HEK293 (cell line): Measurements from ENCODE around the gene OR10Z1.

Experiments
- CTCF ChIA-PET: fragments of 350-600 bp; formaldehyde crosslinking; extraction: SDS; loops from one replicate; lab custom pipeline; 2021; ENCODE audit warnings: antibody characterized with exemption; lab: Yijun Ruan, JAX
- POLR2A ChIA-PET: fragments of 300-600 bp; formaldehyde crosslinking; extraction: SDS; loops from one replicate; lab custom pipeline; 2020; ENCODE audit warnings: antibody characterized with exemption, inconsistent platforms; lab: Yijun Ruan, JAX
- H3K27ac ChIP-seq: fragments of 200-500 bp; sonication (Bioruptor generic); 2 replicates; pipeline ENCODE4 v1.5.1; 2014; ENCODE audit warnings: low read depth, low read length, control low read depth, inconsistent platforms; ENCODE audit errors: extremely low read depth
- H3K36me3 ChIP-seq, 2 experiments: fragments of 200-500 bp in 1 of 2; sonication (Bioruptor generic) in 1 of 2; 1 replicate in 1 of 2; 2 replicates in 1 of 2; pipeline ENCODE4 v1.5.1; 2014 to 2017; ENCODE audit warnings: inconsistent platforms in 2 of 2, low read length in 2 of 2; ENCODE audit not compliant: control insufficient read depth in 2 of 2, insufficient read depth in 1 of 2
- H3K4me1 ChIP-seq: fragments of 200-500 bp; sonication (Bioruptor generic); 2 replicates; pipeline ENCODE4 v1.5.1; 2014; ENCODE audit warnings: mild to moderate bottlenecking, low read length, inconsistent platforms; ENCODE audit not compliant: control insufficient read depth, insufficient read depth
- H3K4me3 ChIP-seq: 2 replicates; pipeline ENCODE4 v1.5.1; 2011; ENCODE audit warnings: low read depth, mild to moderate bottlenecking, control low read depth, low read length, moderate library complexity
- H3K9me3 ChIP-seq: fragments of 200-500 bp; sonication (Bioruptor generic); 2 replicates; pipeline ENCODE4 v1.5.1; 2014; ENCODE audit warnings: low read depth, low read length, inconsistent platforms; ENCODE audit not compliant: control insufficient read depth, insufficient read depth
- KLF9 ChIP-seq: fragments of 450-650 bp; formaldehyde crosslinking; IDR thresholded peaks from 2 replicates; pipeline ENCODE4 v1.5.1; 2016; ENCODE audit warnings: missing biosample characterization, missing genetic modification characterization, low read depth
- SALL2 ChIP-seq: fragments of 450-650 bp; formaldehyde crosslinking; IDR thresholded peaks from 2 replicates; pipeline ENCODE4 v1.5.0; 2017; ENCODE audit warnings: missing biosample characterization, mild to moderate bottlenecking, missing genetic modification characterization, borderline replicate concordance
- SP3 ChIP-seq: fragments of 450-650 bp; formaldehyde crosslinking; IDR thresholded peaks from 2 replicates; pipeline ENCODE4 v1.5.1; 2016; ENCODE audit warnings: missing biosample characterization, missing genetic modification characterization
- TCF7L2 ChIP-seq: IDR thresholded peaks from 2 replicates; pipeline ENCODE4 v1.6.1; 2011; ENCODE audit warnings: low read depth, mild to moderate bottlenecking, inconsistent platforms, low read length, moderate library complexity, borderline replicate concordance
- WT1 ChIP-seq: fragments of 450-650 bp; formaldehyde crosslinking; IDR thresholded peaks from 2 replicates; pipeline ENCODE4 v1.5.1; 2016; ENCODE audit warnings: missing biosample characterization, missing genetic modification characterization
- ZBTB1 ChIP-seq: fragments of 450-650 bp; formaldehyde crosslinking; IDR thresholded peaks from 2 replicates; pipeline ENCODE4 v1.5.1; 2016; ENCODE audit warnings: missing biosample characterization, missing genetic modification characterization
- ZBTB8A ChIP-seq: fragments of 450-650 bp; formaldehyde crosslinking; IDR thresholded peaks from 2 replicates; pipeline ENCODE4 v1.5.1; 2016; ENCODE audit warnings: missing biosample characterization, missing genetic modification characterization
- ZNF169 ChIP-seq: fragments of 450-650 bp; formaldehyde crosslinking; IDR thresholded peaks from 2 replicates; pipeline ENCODE4 v1.5.1; 2016; ENCODE audit warnings: missing biosample characterization, missing genetic modification characterization
- ZNF350 ChIP-seq: fragments of 450-650 bp; formaldehyde crosslinking; IDR thresholded peaks from 2 replicates; pipeline ENCODE4 v1.5.0; 2017; ENCODE audit warnings: missing biosample characterization, mild to moderate bottlenecking, missing genetic modification characterization
- ZNF404 ChIP-seq: fragments of 450-650 bp; formaldehyde crosslinking; IDR thresholded peaks from 2 replicates; pipeline ENCODE4 v1.5.1; 2017; ENCODE audit warnings: missing biosample characterization, missing genetic modification characterization
- ZNF416 ChIP-seq: fragments of 450-650 bp; formaldehyde crosslinking; IDR thresholded peaks from 2 replicates; pipeline ENCODE4 v1.5.1; 2016; ENCODE audit warnings: missing biosample characterization, missing genetic modification characterization
- ZNF548 ChIP-seq: fragments of 450-650 bp; formaldehyde crosslinking; IDR thresholded peaks from 2 replicates; pipeline ENCODE4 v1.5.1; 2016; ENCODE audit warnings: missing biosample characterization, missing genetic modification characterization
- ZNF645 ChIP-seq: fragments of 450-650 bp; formaldehyde crosslinking; IDR thresholded peaks from 2 replicates; pipeline ENCODE4; 2016; ENCODE audit warnings: missing biosample characterization, missing genetic modification characterization
- ZNF791 ChIP-seq: fragments of 450-650 bp; formaldehyde crosslinking; IDR thresholded peaks from 2 replicates; pipeline ENCODE4 v1.5.1; 2016; ENCODE audit warnings: missing biosample characterization, missing genetic modification characterization
- TF ChIP-seq, protein P1 (sequence below): fragments of 450-650 bp; formaldehyde crosslinking; IDR thresholded peaks from 2 replicates; pipeline ENCODE4 v1.5.1; 2017; ENCODE audit warnings: missing biosample characterization, missing genetic modification characterization
- TF ChIP-seq, protein P2 (sequence below): fragments of 450-650 bp; formaldehyde crosslinking; IDR thresholded peaks from 2 replicates; pipeline ENCODE4 v1.5.1; 2016; ENCODE audit warnings: missing biosample characterization, missing genetic modification characterization

OR10Z1 gene

DNA sequence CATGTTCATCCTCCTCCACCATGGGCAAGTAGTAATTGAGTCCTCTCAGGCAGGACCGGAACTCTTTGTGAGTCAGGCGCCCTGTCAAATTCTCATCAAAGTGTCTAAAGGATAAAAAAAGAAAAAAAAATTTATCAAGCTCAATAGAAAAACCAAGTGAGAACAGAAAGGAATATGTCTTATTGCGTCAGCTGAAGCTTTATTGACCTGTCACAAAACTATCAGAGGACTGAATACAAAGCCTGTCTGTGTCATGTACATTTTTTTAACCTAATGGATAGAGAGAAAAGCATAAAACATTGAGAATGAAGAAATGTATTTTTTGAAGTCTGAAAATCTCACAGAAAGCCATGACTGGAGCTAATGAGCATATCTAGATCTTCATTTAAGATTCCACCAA, 8.7 kb downstream of the OR10Z1 start:
- TF ChIP-seq ZNF169 (tag by site-specific recombination) (no peak), ZNF350 (tag by site-specific recombination) (no peak), ZNF645 (no peak), TCF7L2 (no peak), ZNF416 (tag by site-specific recombination) (no peak)
- Histone ChIP-seq H3K36me3 (no peaks in the 10 kb centered on the region), H3K4me1 (no peaks in the 10 kb centered on the region), H3K9me3 (no peaks in the 10 kb centered on the region), H3K27ac (no peak overlapping the region), H3K4me3 (no peak overlapping the region)
- POLR2A ChIA-PET, result no interaction called here
- CTCF ChIA-PET, result no interaction called here

DNA sequence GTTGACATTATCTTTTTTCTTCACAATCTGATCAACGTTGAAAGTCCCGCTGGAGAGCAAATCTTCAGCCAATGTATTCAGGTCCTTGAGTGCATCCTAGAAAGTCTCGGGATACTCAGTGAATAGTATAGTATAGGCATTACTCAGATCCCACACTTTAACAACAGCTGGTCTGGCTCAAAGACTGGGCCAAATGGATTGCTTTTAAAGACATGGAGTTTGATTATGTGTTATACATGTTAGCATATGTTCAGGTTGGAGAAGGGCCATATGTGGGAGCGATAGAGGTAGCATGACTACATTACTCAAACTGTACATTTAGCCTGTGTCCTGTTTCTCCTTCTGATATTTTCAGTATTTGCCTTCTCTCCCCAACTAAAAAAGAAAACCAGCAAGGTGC, 33.1 kb downstream of the OR10Z1 start:
- Histone ChIP-seq H3K27ac (no peak overlapping the region), H3K9me3 (no peaks in the 10 kb centered on the region), H3K4me3 (no peak overlapping the region), H3K36me3 (no peaks in the 10 kb centered on the region), H3K4me1 (no peaks in the 10 kb centered on the region)
- TF ChIP-seq KLF9 (tag by site-specific recombination) (no peak), ZNF548 (tag by site-specific recombination) (no peak)
- TF ChIP-seq, protein P1, sequence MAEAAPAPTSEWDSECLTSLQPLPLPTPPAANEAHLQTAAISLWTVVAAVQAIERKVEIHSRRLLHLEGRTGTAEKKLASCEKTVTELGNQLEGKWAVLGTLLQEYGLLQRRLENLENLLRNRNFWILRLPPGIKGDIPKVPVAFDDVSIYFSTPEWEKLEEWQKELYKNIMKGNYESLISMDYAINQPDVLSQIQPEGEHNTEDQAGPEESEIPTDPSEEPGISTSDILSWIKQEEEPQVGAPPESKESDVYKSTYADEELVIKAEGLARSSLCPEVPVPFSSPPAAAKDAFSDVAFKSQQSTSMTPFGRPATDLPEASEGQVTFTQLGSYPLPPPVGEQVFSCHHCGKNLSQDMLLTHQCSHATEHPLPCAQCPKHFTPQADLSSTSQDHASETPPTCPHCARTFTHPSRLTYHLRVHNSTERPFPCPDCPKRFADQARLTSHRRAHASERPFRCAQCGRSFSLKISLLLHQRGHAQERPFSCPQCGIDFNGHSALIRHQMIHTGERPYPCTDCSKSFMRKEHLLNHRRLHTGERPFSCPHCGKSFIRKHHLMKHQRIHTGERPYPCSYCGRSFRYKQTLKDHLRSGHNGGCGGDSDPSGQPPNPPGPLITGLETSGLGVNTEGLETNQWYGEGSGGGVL (tag by site-specific recombination), result no peak
- ChIA-PET CTCF (no interaction called here), POLR2A (no interaction called here)

- H3K4me3 ChIP-seq, result no peak overlapping the region
- no peak overlapping the region for H3K27ac ChIP-seq
- no peaks in the 10 kb centered on the region for H3K36me3 ChIP-seq
- no peaks in the 10 kb centered on the region for H3K9me3 ChIP-seq
- no peak for TF ChIP-seq WT1 (tag by site-specific recombination)
- no peaks in the 10 kb centered on the region for H3K4me1 ChIP-seq
- CTCF ChIA-PET, result no interaction called here
- POLR2A ChIA-PET, result interaction anchor here (0.6 kb wide), 1 partner anchor 61 kb away, joined by 3 read pairs; no protein-coding TSS in a partner anchor
Measured at GRCh38 chr1:158638904-158639303, 33.8 kb downstream of the OR10Z1 start.

- no peaks in the 10 kb centered on the region for H3K9me3 ChIP-seq
- ChIA-PET POLR2A (no interaction called here), CTCF (interaction anchor here (0.6 kb wide), 1 partner anchor 139 kb away, joined by 3 read pairs; no protein-coding TSS in a partner anchor)
- H3K4me3 ChIP-seq, result no peak overlapping the region
- no peaks in the 10 kb centered on the region for H3K4me1 ChIP-seq
- no peaks in the 10 kb centered on the region for H3K36me3 ChIP-seq
- TF ChIP-seq SALL2 (tag by site-specific recombination), result no peak
- no peak for TF ChIP-seq SP3 (tag by site-specific recombination)
- TF ChIP-seq ZBTB1 (tag by site-specific recombination), result no peak
- TF ChIP-seq ZNF791 (tag by site-specific recombination), result no peak
- no peak for TF ChIP-seq ZNF404 (tag by site-specific recombination)
- TF ChIP-seq, protein P2, sequence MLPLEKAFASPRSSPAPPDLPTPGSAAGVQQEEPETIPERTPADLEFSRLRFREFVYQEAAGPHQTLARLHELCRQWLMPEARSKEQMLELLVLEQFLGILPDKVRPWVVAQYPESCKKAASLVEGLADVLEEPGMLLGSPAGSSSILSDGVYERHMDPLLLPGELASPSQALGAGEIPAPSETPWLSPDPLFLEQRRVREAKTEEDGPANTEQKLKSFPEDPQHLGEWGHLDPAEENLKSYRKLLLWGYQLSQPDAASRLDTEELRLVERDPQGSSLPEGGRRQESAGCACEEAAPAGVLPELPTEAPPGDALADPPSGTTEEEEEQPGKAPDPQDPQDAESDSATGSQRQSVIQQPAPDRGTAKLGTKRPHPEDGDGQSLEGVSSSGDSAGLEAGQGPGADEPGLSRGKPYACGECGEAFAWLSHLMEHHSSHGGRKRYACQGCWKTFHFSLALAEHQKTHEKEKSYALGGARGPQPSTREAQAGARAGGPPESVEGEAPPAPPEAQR (tag by site-specific recombination), result no peak
- TF ChIP-seq ZBTB8A (tag by site-specific recombination), result no peak
- TF ChIP-seq, all 188 proteins: peak for 0
- no peak overlapping the region for H3K27ac ChIP-seq
Measured at GRCh38 chr1:158644449-158644848, 39.4 kb downstream of the OR10Z1 start.
